Neural progenitor cell (in vitro differentiated cells): ENCODE data around the gene RNU7-1. TPM values are rescaled to one million over a fixed set of nuclear protein-coding genes. Genes with fewer than 3 reads are reported as not detected.

Source experiments
- DNase-seq: peaks from one replicate; pipeline ENCODE4 v3.0.0-alpha.2; 2016; ENCODE audit warnings: low spot score
- H2AFZ ChIP-seq: fragments of 200-600 bp; sonication (generic); replicated peaks from 2 replicates; pipeline ENCODE4 v1.6.1; 2016; ENCODE audit warnings: antibody characterized with exemption
- H3F3A ChIP-seq: fragments of 200-600 bp; sonication (generic); 2 replicates; pipeline ENCODE4 v1.6.1; 2016; ENCODE audit warnings: antibody characterized with exemption, low read depth
- H3K27ac ChIP-seq: fragments of 200-600 bp; sonication (generic); 2 replicates; pipeline ENCODE4 v1.5.1; 2016; ENCODE audit warnings: mild to moderate bottlenecking
- H3K27me3 ChIP-seq: fragments of 200-600 bp; sonication (generic); 2 replicates; pipeline ENCODE4 v1.6.1; 2016; ENCODE audit warnings: mild to moderate bottlenecking, moderate library complexity
- H3K36me3 ChIP-seq: fragments of 200-600 bp; sonication (generic); 2 replicates; pipeline ENCODE4 v1.5.1; 2016
- H3K4me1 ChIP-seq: fragments of 200-600 bp; sonication (generic); 2 replicates; pipeline ENCODE4 v1.6.1; 2016; ENCODE audit warnings: mixed run types
- H3K4me2 ChIP-seq: fragments of 200-600 bp; sonication (generic); 2 replicates; pipeline ENCODE4 v1.6.1; 2016
- H3K4me3 ChIP-seq: fragments of 200-600 bp; sonication (generic); 2 replicates; pipeline ENCODE4 v1.5.1; 2016
- H3K79me2 ChIP-seq: fragments of 200-600 bp; sonication (generic); 2 replicates; pipeline ENCODE4 v1.6.1; 2016; ENCODE audit warnings: low read depth
- H3K9ac ChIP-seq: fragments of 200-600 bp; sonication (generic); 2 replicates; pipeline ENCODE4 v1.6.1; 2016
- H3K9me3 ChIP-seq: fragments of 200-600 bp; sonication (generic); 2 replicates; pipeline ENCODE4 v1.5.1; 2016; ENCODE audit warnings: low read depth
- H4K20me1 ChIP-seq: fragments of 200-600 bp; sonication (generic); 2 replicates; pipeline ENCODE4 v1.6.1; 2016; ENCODE audit warnings: low read depth
- H3K27ac Mint-ChIP-seq: 3 replicates; pipeline ENCODE4 v1.8.0; 2021; ENCODE audit warnings: mixed read lengths
- H3K27me3 Mint-ChIP-seq: 2 replicates; pipeline ENCODE4 v1.8.0; 2022; ENCODE audit warnings: low read depth, mild to moderate bottlenecking, inconsistent platforms, moderate library complexity, mixed read lengths; ENCODE audit not compliant: insufficient read depth
- H3K36me3 Mint-ChIP-seq: 3 replicates; pipeline ENCODE4 v1.8.0; 2021; ENCODE audit warnings: mixed read lengths
- H3K4me1 Mint-ChIP-seq: 3 replicates; pipeline ENCODE4 v1.8.0; 2021; ENCODE audit warnings: mixed read lengths
- H3K4me3 Mint-ChIP-seq: 3 replicates; pipeline ENCODE4 v1.8.0; 2021; ENCODE audit warnings: mild to moderate bottlenecking, moderate library complexity, mixed read lengths
- H3K9me3 Mint-ChIP-seq: 3 replicates; pipeline ENCODE4 v1.8.0; 2020; ENCODE audit warnings: mixed read lengths
- CTCF ChIP-seq: fragments of 200-600 bp; sonication (generic); IDR thresholded peaks from 2 replicates; pipeline ENCODE4 v1.5.1; 2017; ENCODE audit warnings: antibody characterized with exemption, mild to moderate bottlenecking
- EZH2 ChIP-seq: fragments of 200-600 bp; sonication (generic); IDR thresholded peaks from 2 replicates; pipeline ENCODE4 v1.6.1; 2017; ENCODE audit warnings: antibody characterized with exemption, mild to moderate bottlenecking, moderate library complexity
- EZH2phosphoT487 ChIP-seq: fragments of 200-600 bp; sonication (generic); IDR thresholded peaks from 2 replicates; pipeline ENCODE4 v1.6.1; 2017; ENCODE audit warnings: antibody characterized with exemption
- microRNA counts: library from miRNA; unstranded; fragments of <30 nt; microRNA quantifications from one replicate; lab custom pipeline; 2016
- microRNA-seq: library from miRNA; unstranded; fragments of <30 nt; microRNA quantifications from one replicate; pipeline ENCODE4, GENCODE V29; 2016
- small RNA-seq: library from RNA; depleted of rRNA; stranded (forward); fragments of <200 nt; gene quantifications from one replicate; pipeline ENCODE3, GENCODE V24; 2015
- total RNA-seq: library from RNA; depleted of rRNA; stranded (reverse); fragments of >200 nt; gene quantifications from 2 replicates; pipeline ENCODE4 v1.2.3, GENCODE V29; 2015; ENCODE audit warnings: low replicate concordance

The RNU7-1 gene
- total RNA-seq, 1 donor from 2014 or later: not detected

- no peak overlapping the region for H3K27ac Mint-ChIP-seq
- no peaks in the 10 kb centered on the region for H4K20me1 ChIP-seq
- H2AFZ ChIP-seq: no peak overlapping the region
- no peak overlapping the region for H3K9ac ChIP-seq
- H3K79me2 ChIP-seq: no peaks in the 10 kb centered on the region
- no peaks in the 10 kb centered on the region for H3K36me3 ChIP-seq
- DNase-seq: no peak
- no peaks in the 10 kb centered on the region for H3F3A ChIP-seq
- H3K27me3 ChIP-seq: no peaks in the 10 kb centered on the region
- H3K9me3 Mint-ChIP-seq: no peaks in the 10 kb centered on the region
- no peaks in the 10 kb centered on the region for H3K9me3 ChIP-seq
- no peak overlapping the region for H3K4me3 Mint-ChIP-seq
- TF ChIP-seq EZH2: no peak
- no peak for TF ChIP-seq CTCF
- TF ChIP-seq EZH2phosphoT487: no peak
- H3K4me3 ChIP-seq: no peak overlapping the region
- H3K4me1 Mint-ChIP-seq: no peaks in the 10 kb centered on the region
- H3K36me3 Mint-ChIP-seq: peaks cover 8% of the 10 kb centered on the region
- peaks cover 5% of the 10 kb centered on the region for H3K27me3 Mint-ChIP-seq
- H3K4me2 ChIP-seq: no peak overlapping the region
- H3K4me1 ChIP-seq: no peaks in the 10 kb centered on the region
- H3K27ac ChIP-seq: no peak overlapping the region
Observed at GRCh38 chr12:6982532-6982931, 38.9 kb downstream of the RNU7-1 start.

GRCh38 chr12:6987956-6988553, 44.4 kb downstream of the RNU7-1 start:
- Mint-ChIP-seq H3K27ac (no peak overlapping the region), H3K4me3 (no peak overlapping the region), H3K9me3 (no peaks in the 10 kb centered on the region), H3K4me1 (no peaks in the 10 kb centered on the region), H3K27me3 (no peaks in the 10 kb centered on the region), H3K36me3 (peaks cover 11% of the 10 kb centered on the region)
- no peaks in the 10 kb centered on the region for H4K20me1 ChIP-seq
- DNase-seq: no peak
- H3F3A ChIP-seq: peaks cover 2% of the 10 kb centered on the region
- no peaks in the 10 kb centered on the region for H3K9me3 ChIP-seq
- no peak overlapping the region for H3K27ac ChIP-seq
- H2AFZ ChIP-seq: no peak overlapping the region
- no peaks in the 10 kb centered on the region for H3K4me1 ChIP-seq
- no peaks in the 10 kb centered on the region for H3K79me2 ChIP-seq
- H3K9ac ChIP-seq: no peak overlapping the region
- H3K27me3 ChIP-seq: no peaks in the 10 kb centered on the region
- H3K4me3 ChIP-seq: no peak overlapping the region
- TF ChIP-seq EZH2phosphoT487 (no peak), CTCF (no peak), EZH2 (no peak)
- no peaks in the 10 kb centered on the region for H3K36me3 ChIP-seq
- no peak overlapping the region for H3K4me2 ChIP-seq

MicroRNAs within 50 kb of the gene (microRNA counts, 767-probe panel; counts per million panel counts)
- 460 counts per million, percentile 90 among the panel's probes with 10 or more counts for microRNA hsa-miR-141-3p (lab: Ali Mortazavi, UCI)
- 6,526 counts per million, percentile 92 among the panel's probes with 10 or more counts for microRNA hsa-miR-200c-3p (lab: Ali Mortazavi, UCI)

Small RNA genes lying within 50 kb of the gene (microRNA-seq; reads per million reads assigned to microRNA genes)
- gene MIR141 (39.6 reads per million, percentile 65 among the genes with 10 or more reads in this experiment), gene MIR200C (572 reads per million, percentile 90 among the genes with 10 or more reads in this experiment)

Small RNA genes lying within 50 kb of the gene (small RNA-seq; reads per million reads assigned to genes)
- gene MIR141: 0.64 reads per million, percentile 65 among the genes with 10 or more reads in this experiment
- gene MIR200C: 0.89 reads per million, percentile 75 among the genes with 10 or more reads in this experiment
- not detected for gene RNU7-1
- gene SCARNA12: 0.66 reads per million, percentile 66 among the genes with 10 or more reads in this experiment

Other genes starting within 250 kb of the RNU7-1 start
- gene PIANP, start 243.0 kb upstream of the RNU7-1 start, total RNA-seq: 0.32 and 1.7 TPM in 2 replicates
- gene COPS7A, start 219.8 kb upstream of the RNU7-1 start, total RNA-seq: 24.5 and 41.8 TPM in 2 replicates
- gene MLF2, start 190.7 kb upstream of the RNU7-1 start, total RNA-seq: 120 and 164 TPM in 2 replicates
- 134 and 608 TPM in 2 replicates for gene PTMS, start 177.5 kb upstream of the RNU7-1 start, total RNA-seq
- 0.45 and 2.9 TPM in 2 replicates for gene LAG3, start 171.3 kb upstream of the RNU7-1 start, total RNA-seq
- gene CD4, start 154.3 kb upstream of the RNU7-1 start, total RNA-seq: 2.0 and 2.5 TPM in 2 replicates
- 10.0 and 27.6 TPM in 2 replicates for gene GPR162, start 122.0 kb upstream of the RNU7-1 start, total RNA-seq
- gene P3H3, start 115.4 kb upstream of the RNU7-1 start, total RNA-seq: 14.1 and 52.6 TPM in 2 replicates
- 2.7 and 7.6 TPM in 2 replicates for gene GNB3, start 102.9 kb upstream of the RNU7-1 start, total RNA-seq
- 62.1 and 73.5 TPM in 2 replicates for gene CDCA3, start 92.5 kb upstream of the RNU7-1 start, total RNA-seq
- gene USP5, start 91.7 kb upstream of the RNU7-1 start, total RNA-seq: 60.9 and 101 TPM in 2 replicates
- gene TPI1, start 76.3 kb upstream of the RNU7-1 start, total RNA-seq: 1,038 and 1,695 TPM in 2 replicates
- 0.65 and 6.6 TPM in 2 replicates for gene SPSB2, start 70.5 kb upstream of the RNU7-1 start, total RNA-seq
- gene LRRC23, start 39.0 kb upstream of the RNU7-1 start, total RNA-seq: 4.1 and 5.2 TPM in 2 replicates
- gene ENO2, start 29.2 kb upstream of the RNU7-1 start, total RNA-seq: 82.2 and 136 TPM in 2 replicates
- gene ATN1, start 15.9 kb upstream of the RNU7-1 start, total RNA-seq: 8.9 and 28.7 TPM in 2 replicates
- gene C12orf57, start 206 bp downstream of the RNU7-1 start, total RNA-seq: 314 and 399 TPM in 2 replicates
- gene PTPN6, start 7.5 kb downstream of the RNU7-1 start, total RNA-seq: 4.4 and 6.0 TPM in 2 replicates
- 214 and 291 TPM in 2 replicates for gene PHB2, start 26.8 kb downstream of the RNU7-1 start, total RNA-seq
- 27.3 and 32.0 TPM in 2 replicates for gene EMG1, start 27.1 kb downstream of the RNU7-1 start, total RNA-seq
- gene LPCAT3, start 74.7 kb downstream of the RNU7-1 start, total RNA-seq: 18.1 and 32.6 TPM in 2 replicates
- gene C1S, start 116.9 kb downstream of the RNU7-1 start, total RNA-seq: 0.56 and 2.1 TPM in 2 replicates
- gene C1R, start 148.6 kb downstream of the RNU7-1 start, total RNA-seq: 3.3 and 8.8 TPM in 2 replicates
- gene C1RL, start 165.4 kb downstream of the RNU7-1 start, total RNA-seq: 18.3 and 32.2 TPM in 2 replicates
- gene RBP5, start 185.1 kb downstream of the RNU7-1 start, total RNA-seq: not detected in 2 replicates
- 24.0 and 36.9 TPM in 2 replicates for gene CLSTN3, start 186.6 kb downstream of the RNU7-1 start, total RNA-seq
- gene PEX5, start 245.9 kb downstream of the RNU7-1 start, total RNA-seq: 20.2 and 46.1 TPM in 2 replicates